ENCODE results near the gene PCAT6. TPM values are rescaled to one million over a fixed set of nuclear protein-coding genes. Genes with fewer than 3 reads are reported as not detected.
A peak's percentile ranks its signal among the peaks of the same experiment; 100 is the strongest.
"Not testable (repeated sequence)": the region's sequence is repeated elsewhere in the genome, so short reads cannot be mapped to it uniquely, and the experiment has no call there.

PCAT6 gene
- total and polyA plus RNA-seq, 7 experiments from 2014 or later: 0.70 to 1.5 (median 0.94) TPM; not detected in 3

- intact Hi-C loops (cut with micrococcal nuclease): no loop called here
- H3K36me3 ChIP-seq (ENCODE audit: control insufficient read depth in 2 of 3, insufficient read depth in 3 of 3, low read length in 3 of 3): no peaks in the 10 kb centered on the region
- DNase-seq (no peak), ATAC-seq (no peak)
- Mint-ChIP-seq H3K4me3 (no peak overlapping the region), H3K27me3 (no peaks in the 10 kb centered on the region), H3K27ac (peak overlapping the region in 2 of 9 donors; percentile 41 to 88), H3K36me3 (peaks cover 0 to 9% (median 3%) of the 10 kb centered on the region in 5 donors), H3K9me3 (peaks cover 0 to 2% (median 0%) of the 10 kb centered on the region in 11 donors), H3K4me1 (peaks cover 14 to 54% (median 40%) of the 10 kb centered on the region in 7 donors)
- no peaks in the 10 kb centered on the region for H3K27me3 ChIP-seq (ENCODE audit: control insufficient read depth in 2 of 2, insufficient read depth in 2 of 2, low read length in 2 of 2)
- no peaks in the 10 kb centered on the region for H3K9me3 ChIP-seq (ENCODE audit: control insufficient read depth in 2 of 3, low read length in 3 of 3)
- H3K4me1 ChIP-seq (ENCODE audit: control insufficient read depth in 2 of 2, insufficient read depth in 2 of 2, low read length in 2 of 2): no peaks in the 10 kb centered on the region
- no peak overlapping the region for H3K27ac ChIP-seq (ENCODE audit: low read depth, low read length)
- H3K4me3 ChIP-seq (ENCODE audit: low read length): no peak overlapping the region
- ChIA-PET POLR2A (no interaction called here), CTCF (no interaction called here)
These were observed 22.0 kb upstream of the PCAT6 start for GRCh38 chr1:202788800-202789199.

GRCh38 chr1:202791077-202791747 lies 19.5 kb upstream of the PCAT6 start:
- POLR2A ChIA-PET: no interaction called here
- peak overlapping the region in 1 of 9 donors; percentile 6 for H3K27ac Mint-ChIP-seq

GRCh38 chr1:202794051-202794740 lies 16.6 kb upstream of the PCAT6 start:
- POLR2A ChIA-PET: no interaction called here
- no peaks in the 10 kb centered on the region for H3K27me3 Mint-ChIP-seq
- intact Hi-C loops (cut with micrococcal nuclease): no loop called here

More at GRCh38 chr1:202791077-202791747, 19.5 kb upstream of the PCAT6 start:
- intact Hi-C loops (cut with micrococcal nuclease): no loop called here
- Histone ChIP-seq H3K4me3 (ENCODE audit: low read length) (no peak overlapping the region), H3K36me3 (ENCODE audit: control insufficient read depth in 2 of 3, insufficient read depth in 3 of 3, low read length in 3 of 3) (no peaks in the 10 kb centered on the region), H3K27ac (ENCODE audit: low read depth, low read length) (no peak overlapping the region), H3K4me1 (ENCODE audit: control insufficient read depth in 2 of 2, insufficient read depth in 2 of 2, low read length in 2 of 2) (peaks cover 0 to 6% of the 10 kb centered on the region in 2 donors), H3K9me3 (ENCODE audit: control insufficient read depth in 2 of 3, low read length in 3 of 3) (no peaks in the 10 kb centered on the region), H3K27me3 (ENCODE audit: control insufficient read depth in 2 of 2, insufficient read depth in 2 of 2, low read length in 2 of 2) (no peaks in the 10 kb centered on the region)
- peaks cover 0 to 2% (median 0%) of the 10 kb centered on the region in 11 donors for H3K9me3 Mint-ChIP-seq
- H3K4me3 Mint-ChIP-seq: no peak overlapping the region
- DNase-seq: no peak
- peaks cover 19 to 51% (median 36%) of the 10 kb centered on the region in 7 donors for H3K4me1 Mint-ChIP-seq
- ATAC-seq: no peak
- peaks cover 0 to 9% (median 0%) of the 10 kb centered on the region in 5 donors for H3K36me3 Mint-ChIP-seq
- H3K27me3 Mint-ChIP-seq: no peaks in the 10 kb centered on the region
- CTCF ChIA-PET: interaction anchor here (0.7 kb wide), 1 partner anchor 179 kb away, joined by 3 read pairs; no protein-coding TSS in a partner anchor

GRCh38 chr1:202794931-202795330 lies 15.8 kb upstream of the PCAT6 start:
- H3K4me1 ChIP-seq (ENCODE audit: control insufficient read depth in 2 of 2, insufficient read depth in 2 of 2, low read length in 2 of 2); H3K36me3 ChIP-seq (ENCODE audit: control insufficient read depth in 2 of 3, insufficient read depth in 3 of 3, low read length in 3 of 3); ATAC-seq; H3K27me3 ChIP-seq (ENCODE audit: control insufficient read depth in 2 of 2, insufficient read depth in 2 of 2, low read length in 2 of 2); H3K9me3 Mint-ChIP-seq; H3K36me3 Mint-ChIP-seq; DNase-seq; H3K4me3 ChIP-seq (ENCODE audit: low read length); H3K27me3 Mint-ChIP-seq; H3K4me3 Mint-ChIP-seq; H3K27ac ChIP-seq (ENCODE audit: low read depth, low read length); CTCF ChIA-PET; H3K27ac Mint-ChIP-seq; H3K9me3 ChIP-seq (ENCODE audit: control insufficient read depth in 2 of 3, low read length in 3 of 3): not testable (repeated sequence)
- POLR2A ChIA-PET: interaction anchor here (0.7 kb wide), 1 partner anchor 16 kb away, joined by 3 read pairs; the partner anchor contains the start of gene PCAT6
- H3K4me1 Mint-ChIP-seq: peaks cover 16 to 59% (median 44%) of the 10 kb centered on the region in 7 donors
- intact Hi-C loops (cut with micrococcal nuclease): loop anchor here in 1 of 2 donors (5.0 kb wide), 1 partner anchor 48 kb away; no protein-coding TSS in a partner anchor

More at GRCh38 chr1:202794051-202794740, 16.6 kb upstream of the PCAT6 start:
- peaks cover 0 to 2% (median 0%) of the 10 kb centered on the region in 11 donors for H3K9me3 Mint-ChIP-seq
- H3K27me3 ChIP-seq (ENCODE audit: control insufficient read depth in 2 of 2, insufficient read depth in 2 of 2, low read length in 2 of 2): no peaks in the 10 kb centered on the region
- no peak for DNase-seq
- H3K4me1 Mint-ChIP-seq: peaks cover 21 to 59% (median 44%) of the 10 kb centered on the region in 7 donors
- peaks cover 0 to 6% (median 0%) of the 10 kb centered on the region in 5 donors for H3K36me3 Mint-ChIP-seq
- no peak overlapping the region for H3K27ac ChIP-seq (ENCODE audit: low read depth, low read length)
- CTCF ChIA-PET: no interaction called here
- H3K4me1 ChIP-seq (ENCODE audit: control insufficient read depth in 2 of 2, insufficient read depth in 2 of 2, low read length in 2 of 2): peaks cover 0 to 6% of the 10 kb centered on the region in 2 donors
- H3K27ac Mint-ChIP-seq: no peak overlapping the region
- no peaks in the 10 kb centered on the region for H3K9me3 ChIP-seq (ENCODE audit: control insufficient read depth in 2 of 3, low read length in 3 of 3)
- no peak overlapping the region for H3K4me3 Mint-ChIP-seq
- ATAC-seq: no peak
- no peak overlapping the region for H3K4me3 ChIP-seq (ENCODE audit: low read length)
- H3K36me3 ChIP-seq (ENCODE audit: control insufficient read depth in 2 of 3, insufficient read depth in 3 of 3, low read length in 3 of 3): no peaks in the 10 kb centered on the region

- H3K36me3 Mint-ChIP-seq: peaks cover 0 to 10% (median 6%) of the 10 kb centered on the region in 5 donors
- H3K9me3 Mint-ChIP-seq: no peaks in the 10 kb centered on the region
- H3K27ac Mint-ChIP-seq: no peak overlapping the region
- ChIA-PET CTCF (interaction anchor here (0.6 kb wide), 1 partner anchor 58 kb away, joined by 6 read pairs; no protein-coding TSS in a partner anchor), POLR2A (interaction anchor here (0.6 to 1.0 kb wide), 2 partner anchors 29 to 209 kb away, joined by 3 read pairs; no protein-coding TSS in a partner anchor)
- no peak overlapping the region for H3K4me3 ChIP-seq (ENCODE audit: low read length)
- H3K27me3 ChIP-seq (ENCODE audit: control insufficient read depth in 2 of 2, insufficient read depth in 2 of 2, low read length in 2 of 2): no peaks in the 10 kb centered on the region
- H3K9me3 ChIP-seq (ENCODE audit: control insufficient read depth in 2 of 3, low read length in 3 of 3): no peaks in the 10 kb centered on the region
- H3K4me3 Mint-ChIP-seq: no peak overlapping the region
- no peaks in the 10 kb centered on the region for H3K36me3 ChIP-seq (ENCODE audit: control insufficient read depth in 2 of 3, insufficient read depth in 3 of 3, low read length in 3 of 3)
- ATAC-seq (no peak), DNase-seq (no peak)
- H3K27me3 Mint-ChIP-seq: no peaks in the 10 kb centered on the region
- intact Hi-C loops (cut with micrococcal nuclease): loop anchor here in 1 of 2 donors (5.0 kb wide), 1 partner anchor 49 kb away; no protein-coding TSS in a partner anchor
- H3K4me1 Mint-ChIP-seq: peaks cover 17 to 63% (median 48%) of the 10 kb centered on the region in 7 donors
- H3K4me1 ChIP-seq (ENCODE audit: control insufficient read depth in 2 of 2, insufficient read depth in 2 of 2, low read length in 2 of 2): peaks cover 0 to 6% of the 10 kb centered on the region in 2 donors
- H3K27ac ChIP-seq (ENCODE audit: low read depth, low read length): no peak overlapping the region
These were observed 14.1 kb upstream of the PCAT6 start for GRCh38 chr1:202796670-202797069.

- ATAC-seq: no peak
- H3K36me3 Mint-ChIP-seq: peaks cover 0 to 16% (median 6%) of the 10 kb centered on the region in 5 donors
- H3K27me3 Mint-ChIP-seq: no peaks in the 10 kb centered on the region
- Histone ChIP-seq H3K27ac (ENCODE audit: low read depth, low read length) (no peak overlapping the region), H3K27me3 (ENCODE audit: control insufficient read depth in 2 of 2, insufficient read depth in 2 of 2, low read length in 2 of 2) (no peaks in the 10 kb centered on the region), H3K4me1 (ENCODE audit: control insufficient read depth in 2 of 2, insufficient read depth in 2 of 2, low read length in 2 of 2) (peaks cover 0 to 6% of the 10 kb centered on the region in 2 donors), H3K36me3 (ENCODE audit: control insufficient read depth in 2 of 3, insufficient read depth in 3 of 3, low read length in 3 of 3) (no peaks in the 10 kb centered on the region), H3K4me3 (ENCODE audit: low read length) (no peak overlapping the region), H3K9me3 (ENCODE audit: control insufficient read depth in 2 of 3, low read length in 3 of 3) (no peaks in the 10 kb centered on the region)
- peaks cover 18 to 65% (median 47%) of the 10 kb centered on the region in 7 donors for H3K4me1 Mint-ChIP-seq
- DNase-seq: no peak
- ChIA-PET POLR2A (interaction anchor here (0.7 kb wide), 1 partner anchor 39 kb away, joined by 3 read pairs; no protein-coding TSS in a partner anchor), CTCF (no interaction called here)
- intact Hi-C loops (cut with micrococcal nuclease): loop anchor here in 1 of 2 donors (5.0 kb wide), 1 partner anchor 51 kb away; no protein-coding TSS in a partner anchor
- no peak overlapping the region for H3K4me3 Mint-ChIP-seq
- no peaks in the 10 kb centered on the region for H3K9me3 Mint-ChIP-seq
- peak overlapping the region in 1 of 9 donors; percentile 41 for H3K27ac Mint-ChIP-seq
These were observed 12.5 kb upstream of the PCAT6 start for GRCh38 chr1:202798260-202798659.
